GM18498 (cell line): ENCODE results near the gene CCDC185.

Source experiments
- ATAC-seq: cut with Tn5 transposase; IDR thresholded peaks from one replicate; pipeline ENCODE4 v1.9.1; 2021; ENCODE audit warnings: mild to moderate bottlenecking, moderate library complexity; ENCODE audit not compliant: unreplicated experiment

CCDC185 gene

GRCh38 chr1:223429313-223429731 is 36.1 kb downstream of the CCDC185 start:
- ATAC-seq = no peak

GRCh38 chr1:223429821-223430220 is 36.6 kb downstream of the CCDC185 start:
- ATAC-seq = no peak

- no peak for ATAC-seq
Observed at GRCh38 chr1:223430236-223430635, 37.0 kb downstream of the CCDC185 start.

- no peak for ATAC-seq
Observed at GRCh38 chr1:223437151-223437550, 43.9 kb downstream of the CCDC185 start.

- no peak for ATAC-seq
Observed at GRCh38 chr1:223443397-223443796, 50.2 kb downstream of the CCDC185 start.

GRCh38 chr1:223444411-223444810 is 51.2 kb downstream of the CCDC185 start:
- ATAC-seq = no peak
